ENCODE results near the gene MTPN.

MTPN gene

GRCh38 chr7:135878284-135878683 lies 98.9 kb downstream of the MTPN start:
- no peak for FAIRE-seq

- FAIRE-seq, result no peak
Measured at GRCh38 chr7:135877805-135878204, 99.4 kb downstream of the MTPN start.

Measured in A204.1 (cell line).